HEK293T (cell line): ENCODE measurements around the gene FBLN1.

Experiments used
- BHLHE40 ChIP-seq: fragments of 450-650 bp; IDR thresholded peaks from 2 replicates; pipeline ENCODE4 v1.6.1; 2016; ENCODE audit warnings: mild to moderate bottlenecking, moderate library complexity, borderline replicate concordance
- FOXK2 ChIP-seq: fragments of 450-650 bp; IDR thresholded peaks from 2 replicates; pipeline ENCODE4 v1.6.1; 2016; ENCODE audit warnings: mild to moderate bottlenecking
- FOXM1 ChIP-seq: fragments of 450-650 bp; IDR thresholded peaks from 2 replicates; pipeline ENCODE4 v1.6.1; 2017; ENCODE audit warnings: mild to moderate bottlenecking, borderline replicate concordance
- HDGF ChIP-seq: fragments of 450-650 bp; IDR thresholded peaks from 2 replicates; pipeline ENCODE4 v1.6.1; 2017; ENCODE audit warnings: antibody characterized with exemption, borderline replicate concordance
- SP1 ChIP-seq: fragments of 450-650 bp; IDR thresholded peaks from 2 replicates; pipeline ENCODE4 v1.6.1; 2017
- TARDBP ChIP-seq: fragments of 450-650 bp; IDR thresholded peaks from 2 replicates; pipeline ENCODE4 v1.6.1; 2016

DNA sequence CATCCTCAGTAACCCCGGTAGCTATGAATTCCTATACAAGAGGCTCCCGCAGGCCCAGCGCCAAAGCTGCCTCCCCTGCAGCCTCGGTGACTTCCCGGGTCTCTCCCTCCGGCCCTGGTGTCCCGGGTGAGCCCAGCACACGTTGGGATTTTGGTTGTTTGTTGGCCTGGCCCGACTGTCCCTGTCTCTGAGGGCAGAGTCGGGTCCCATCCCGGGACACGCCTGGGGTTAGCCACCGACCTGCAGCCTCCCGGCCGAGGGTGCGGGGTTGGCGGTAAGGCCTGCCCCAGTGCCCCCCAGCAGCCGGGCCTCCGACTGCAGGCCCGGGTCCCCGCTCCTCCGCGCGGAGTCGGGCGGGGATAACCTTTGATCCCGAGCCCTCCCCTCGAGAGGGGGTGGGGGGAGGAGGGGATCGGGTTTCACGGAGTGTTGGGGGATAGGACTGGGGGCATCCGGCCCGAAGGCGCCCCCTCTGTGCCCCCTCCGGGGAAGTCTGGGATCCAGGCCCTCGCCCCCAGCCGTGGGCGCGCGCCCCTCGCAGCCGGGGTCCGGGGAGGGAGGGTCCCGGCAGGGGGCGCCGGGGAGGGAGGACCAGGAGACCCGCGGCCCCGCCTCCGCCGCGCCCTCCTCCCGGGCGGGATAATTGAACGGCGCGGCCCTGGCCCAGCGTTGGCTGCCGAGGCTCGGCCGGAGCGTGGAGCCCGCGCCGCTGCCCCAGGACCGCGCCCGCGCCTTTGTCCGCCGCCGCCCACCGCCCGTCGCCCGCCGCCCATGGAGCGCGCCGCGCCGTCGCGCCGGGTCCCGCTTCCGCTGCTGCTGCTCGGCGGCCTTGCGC is at the start of gene FBLN1:
- TF ChIP-seq TARDBP = no peak
- no peak for TF ChIP-seq BHLHE40
- TF ChIP-seq FOXK2 = no peak
- no peak for TF ChIP-seq FOXM1
- no peak for TF ChIP-seq HDGF
- no peak for TF ChIP-seq SP1
